ENCODE data around the gene TECPR2. TPM values are rescaled to one million over a fixed set of nuclear protein-coding genes. Genes with fewer than 3 reads are reported as not detected.
A peak's percentile ranks its signal among the peaks of the same experiment; 100 is the strongest.

The TECPR2 gene
- total RNA-seq, 6 donors from 2014 or later: 16.3 to 71.2 (median 24.6) TPM

- Histone ChIP-seq H3K4me1 (peaks cover 17 to 20% (median 19%) of the 10 kb centered on the region in 4 donors), H3K36me3 (peaks cover 18 to 49% (median 33%) of the 10 kb centered on the region in 4 donors), H3K9me3 (no peaks in the 10 kb centered on the region), H3K4me3 (no peak overlapping the region), H3K27me3 (no peaks in the 10 kb centered on the region), H3K27ac (no peak overlapping the region)
- ATAC-seq (ENCODE audit: low FRiP score in 2 of 2) (no peak), DNase-seq (no peak)
- no peak for TF ChIP-seq EP300 (IDR thresholded peaks at IDR 0.05)
- TF ChIP-seq POLR2AphosphoS5 (IDR thresholded peaks at IDR 0.05): no peak
- TF ChIP-seq CTCF (IDR thresholded peaks at IDR 0.05): no peak
- WGBS, 2 donors: 93 to 99% methylated on average over 2 of the region's 2 CpGs
These were observed 3.4 kb upstream of the TECPR2 start for GRCh38 chr14:102359341-102359740.

GRCh38 chr14:102360388-102360787 lies 2.4 kb upstream of the TECPR2 start:
- H3K27me3 ChIP-seq: no peaks in the 10 kb centered on the region
- DNase-seq (no peak), ATAC-seq (ENCODE audit: low FRiP score in 2 of 2) (no peak)
- WGBS, 2 donors: 94 to 98% methylated on average over 3 of the region's 3 CpGs
- TF ChIP-seq POLR2AphosphoS5 (IDR thresholded peaks at IDR 0.05) (no peak), POLR2A (IDR thresholded peaks at IDR 0.05) (no peak), EP300 (IDR thresholded peaks at IDR 0.05) (no peak), CTCF (IDR thresholded peaks at IDR 0.05) (no peak)
- no peak overlapping the region for H3K4me3 ChIP-seq
- no peaks in the 10 kb centered on the region for H3K9me3 ChIP-seq
- H3K4me1 ChIP-seq: peaks cover 17 to 20% (median 20%) of the 10 kb centered on the region in 4 donors
- H3K27ac ChIP-seq: no peak overlapping the region
- peaks cover 10 to 38% (median 22%) of the 10 kb centered on the region in 4 donors for H3K36me3 ChIP-seq

GRCh38 chr14:102362084-102362483 lies 657 bp upstream of the TECPR2 start:
- Histone ChIP-seq H3K27me3 (no peaks in the 10 kb centered on the region), H3K36me3 (peaks cover 0 to 22% (median 14%) of the 10 kb centered on the region in 4 donors), H3K9me3 (no peaks in the 10 kb centered on the region), H3K27ac (peak overlapping the region; percentile 88 to 99 (median 93)), H3K4me1 (peaks cover 17 to 20% (median 20%) of the 10 kb centered on the region in 4 donors), H3K4me3 (peak overlapping the region; percentile 45 to 85 (median 70))
- DNase-seq (no peak), ATAC-seq (ENCODE audit: low FRiP score in 2 of 2) (no peak)
- WGBS, 2 donors: 17 to 18% methylated on average over 4 of the region's 4 CpGs
- TF ChIP-seq POLR2A (IDR thresholded peaks at IDR 0.05) (no peak), CTCF (IDR thresholded peaks at IDR 0.05) (no peak), POLR2AphosphoS5 (IDR thresholded peaks at IDR 0.05) (no peak), EP300 (IDR thresholded peaks at IDR 0.05) (no peak)

- peak; percentile 39 to 94 for DNase-seq
These were observed 622 bp downstream of the TECPR2 start for GRCh38 chr14:102363182-102363943.

More at GRCh38 chr14:102363182-102363943, 622 bp downstream of the TECPR2 start:
- H3K9me3 ChIP-seq: no peaks in the 10 kb centered on the region
- 4 to 18% methylated on average over 7 to 44 of the region's 53 CpGs for WGBS, 2 donors
- H3K27ac ChIP-seq: peak overlapping the region; percentile 88 to 99 (median 93)
- ATAC-seq (ENCODE audit: low FRiP score in 2 of 2): peak; percentile 9 to 74
- no peak for TF ChIP-seq POLR2AphosphoS5 (IDR thresholded peaks at IDR 0.05)
- no peak for TF ChIP-seq EP300 (IDR thresholded peaks at IDR 0.05)
- TF ChIP-seq CTCF (IDR thresholded peaks at IDR 0.05): no peak
- TF ChIP-seq POLR2A (IDR thresholded peaks at IDR 0.05): peak in 1 of 4 donors; percentile 14
- H3K4me1 ChIP-seq: peaks cover 17 to 20% (median 20%) of the 10 kb centered on the region in 4 donors
- H3K36me3 ChIP-seq: peaks cover 0 to 11% (median 4%) of the 10 kb centered on the region in 4 donors
- H3K4me3 ChIP-seq: peak overlapping the region; percentile 63 to 92 (median 81)
- H3K27me3 ChIP-seq: no peaks in the 10 kb centered on the region
